CD4-positive, alpha-beta memory T cell (primary cell): ENCODE data around the gene KANK4. TPM values are rescaled to one million over a fixed set of nuclear protein-coding genes. Genes with fewer than 3 reads are reported as not detected.

ENCODE experiments used
- CTCF ChIA-PET: fragments of 350-600 bp; sonication (Branson Sonifier 250); formaldehyde crosslinking; loops from one replicate; lab custom pipeline; 2021; ENCODE audit warnings: inconsistent platforms; ENCODE audit not compliant: partially characterized antibody; lab: Charles Lee
- POLR2A ChIA-PET: fragments of 350-600 bp; sonication (Branson Sonifier 250); formaldehyde crosslinking; loops from one replicate; lab custom pipeline; 2021; ENCODE audit not compliant: partially characterized antibody; lab: Charles Lee
- DNase-seq, 5 donors: peaks; one replicate each; pipeline versions ENCODE4 v3.0.0 to v3.0.0-alpha.2; 2020 to 2022; ENCODE audit warnings: mixed read lengths in 1 of 5
- H3K27ac ChIP-seq: one replicate; pipeline ENCODE4 v1.7.0; 2013; ENCODE audit warnings: low read depth, low read length
- H3K27me3 ChIP-seq: 2 replicates; pipeline ENCODE4 v1.7.0; 2013; ENCODE audit warnings: mild to moderate bottlenecking, low read length, moderate library complexity; ENCODE audit not compliant: insufficient read depth
- H3K36me3 ChIP-seq: 2 replicates; pipeline ENCODE4 v1.7.0; 2013; ENCODE audit warnings: mild to moderate bottlenecking, low read length, moderate library complexity; ENCODE audit not compliant: insufficient read depth
- H3K4me1 ChIP-seq: 2 replicates; pipeline ENCODE4 v1.7.0; 2013; ENCODE audit warnings: mild to moderate bottlenecking, low read length, moderate library complexity; ENCODE audit not compliant: insufficient read depth
- H3K4me3 ChIP-seq, 2 donors: one replicate each; pipeline ENCODE4 v1.7.0; 2013; ENCODE audit warnings: low read length in 2 of 2, mild to moderate bottlenecking in 1 of 2
- H3K9me3 ChIP-seq, 2 donors: one replicate each; pipeline ENCODE4 v1.7.0; 2013; ENCODE audit warnings: low read length in 2 of 2, control low read depth in 1 of 2; ENCODE audit not compliant: control insufficient read depth in 1 of 2
- H3K27ac Mint-ChIP-seq, 7 donors: one replicate each; pipeline ENCODE4 v1.8.0; 2020 to 2021; ENCODE audit warnings: mixed read lengths in 7 of 7, mild to moderate bottlenecking in 6 of 7, inconsistent platforms in 3 of 7, moderate library complexity in 3 of 7
- H3K27me3 Mint-ChIP-seq, 2 donors: one replicate each; pipeline ENCODE4 v1.8.0; 2020 to 2021; ENCODE audit warnings: mixed read lengths in 2 of 2
- H3K36me3 Mint-ChIP-seq, 2 donors: one replicate each; pipeline ENCODE4 v1.8.0; 2020 to 2021; ENCODE audit warnings: mixed read lengths in 2 of 2, inconsistent platforms in 1 of 2, mild to moderate bottlenecking in 1 of 2
- H3K4me1 Mint-ChIP-seq, 4 donors: one replicate each; pipeline ENCODE4 v1.8.0; 2020 to 2021; ENCODE audit warnings: mixed read lengths in 4 of 4, mild to moderate bottlenecking in 1 of 4
- H3K4me3 Mint-ChIP-seq, 8 donors: one replicate each; pipeline ENCODE4 v1.8.0; 2020 to 2021; ENCODE audit warnings: mixed read lengths in 8 of 8, mild to moderate bottlenecking in 7 of 8, moderate library complexity in 6 of 8, inconsistent platforms in 3 of 8
- H3K9me3 Mint-ChIP-seq, 8 donors: one replicate each; pipeline ENCODE4 v1.8.0; 2020 to 2021; ENCODE audit warnings: mixed read lengths in 8 of 8, mild to moderate bottlenecking in 5 of 8, inconsistent platforms in 3 of 8, moderate library complexity in 1 of 8
- intact Hi-C: fragments of 100-400 bp; cut with micrococcal nuclease; formaldehyde crosslinking; loops from one replicate; pipeline ENCODE4 v1.15.1; 2023
- polyA plus RNA-seq, 2 donors: library from polyadenylated mRNA; unstranded; fragments of 300-500 nt; fragmentation: Illumina TruSeq; gene quantifications; one replicate each; pipeline ENCODE4 v1.2.3, GENCODE V29; 2021
- total RNA-seq, 2 experiments: library from RNA; stranded (reverse); gene quantifications; one replicate each; pipeline ENCODE4 v1.2.3, GENCODE V29; 2021

KANK4 gene
- total and polyA plus RNA-seq, 4 experiments from 2014 or later: not detected

DNA sequence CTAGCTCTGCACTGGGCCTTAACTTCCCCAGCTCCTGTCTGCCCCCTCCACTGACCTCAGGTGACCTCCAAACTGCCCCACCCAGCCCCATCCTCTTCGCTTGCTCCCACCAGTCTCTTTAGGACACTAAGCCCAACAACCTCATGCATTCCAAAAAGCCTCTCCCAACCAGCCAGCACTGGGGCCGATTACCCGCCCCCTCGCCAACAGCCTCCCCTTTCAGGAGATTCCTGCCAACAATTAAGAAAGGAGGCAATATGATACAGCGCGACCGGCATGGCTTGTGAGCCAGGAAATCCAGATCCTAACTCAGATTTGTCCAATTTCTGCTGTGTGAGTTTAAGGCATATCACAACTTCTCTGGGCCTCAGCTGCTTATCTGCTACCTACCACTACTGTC, 14.7 kb downstream of the KANK4 start:
- Histone ChIP-seq H3K27me3 (no peaks in the 10 kb centered on the region), H3K4me3 (no peak overlapping the region), H3K4me1 (no peaks in the 10 kb centered on the region), H3K36me3 (no peaks in the 10 kb centered on the region), H3K9me3 (no peaks in the 10 kb centered on the region), H3K27ac (no peak overlapping the region)
- intact Hi-C loops: no loop called here
- peaks cover 0 to 3% of the 10 kb centered on the region in 2 donors for H3K27me3 Mint-ChIP-seq
- no peak for DNase-seq
- H3K27ac Mint-ChIP-seq: no peak overlapping the region
- ChIA-PET POLR2A (no interaction called here), CTCF (no interaction called here)
- H3K36me3 Mint-ChIP-seq: no peaks in the 10 kb centered on the region
- no peak overlapping the region for H3K4me3 Mint-ChIP-seq
- no peaks in the 10 kb centered on the region for H3K9me3 Mint-ChIP-seq
- H3K4me1 Mint-ChIP-seq: no peaks in the 10 kb centered on the region

DNA sequence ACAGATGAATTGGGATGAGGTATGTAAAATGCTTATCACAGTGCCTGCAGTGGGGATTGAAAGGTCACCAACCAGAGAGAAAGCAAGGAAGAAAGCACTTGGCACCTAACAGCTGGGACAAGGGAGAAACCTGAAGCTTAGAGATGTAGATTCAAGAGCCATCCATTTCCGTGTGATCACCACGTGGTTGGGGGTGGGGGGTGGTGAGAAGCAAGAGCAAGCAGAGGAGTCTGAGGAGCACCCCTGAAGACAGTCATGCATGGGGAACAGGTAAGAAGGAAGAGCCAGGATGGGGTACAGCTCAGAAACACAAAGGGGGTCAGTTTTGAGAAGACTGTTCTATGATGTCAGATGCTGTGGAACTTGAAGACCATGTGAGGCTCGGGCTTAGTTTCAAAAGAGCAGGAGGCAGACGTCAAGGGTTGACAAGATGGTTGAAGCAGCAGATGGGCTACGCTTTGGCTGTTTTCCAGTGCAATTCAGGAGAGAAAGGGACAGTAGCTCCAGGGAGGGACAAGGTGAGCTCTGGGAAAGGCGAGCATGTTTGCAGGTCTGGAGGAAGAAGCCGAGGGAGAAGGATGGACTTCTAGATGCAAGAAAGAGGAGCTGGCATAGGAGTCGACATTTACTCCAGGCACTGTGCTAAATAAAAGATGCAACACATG, 17.4 kb downstream of the KANK4 start:
- CTCF ChIA-PET: interaction anchor here (1.0 kb wide), 1 partner anchor 15 kb away, joined by 3 read pairs; no protein-coding TSS in a partner anchor

DNA sequence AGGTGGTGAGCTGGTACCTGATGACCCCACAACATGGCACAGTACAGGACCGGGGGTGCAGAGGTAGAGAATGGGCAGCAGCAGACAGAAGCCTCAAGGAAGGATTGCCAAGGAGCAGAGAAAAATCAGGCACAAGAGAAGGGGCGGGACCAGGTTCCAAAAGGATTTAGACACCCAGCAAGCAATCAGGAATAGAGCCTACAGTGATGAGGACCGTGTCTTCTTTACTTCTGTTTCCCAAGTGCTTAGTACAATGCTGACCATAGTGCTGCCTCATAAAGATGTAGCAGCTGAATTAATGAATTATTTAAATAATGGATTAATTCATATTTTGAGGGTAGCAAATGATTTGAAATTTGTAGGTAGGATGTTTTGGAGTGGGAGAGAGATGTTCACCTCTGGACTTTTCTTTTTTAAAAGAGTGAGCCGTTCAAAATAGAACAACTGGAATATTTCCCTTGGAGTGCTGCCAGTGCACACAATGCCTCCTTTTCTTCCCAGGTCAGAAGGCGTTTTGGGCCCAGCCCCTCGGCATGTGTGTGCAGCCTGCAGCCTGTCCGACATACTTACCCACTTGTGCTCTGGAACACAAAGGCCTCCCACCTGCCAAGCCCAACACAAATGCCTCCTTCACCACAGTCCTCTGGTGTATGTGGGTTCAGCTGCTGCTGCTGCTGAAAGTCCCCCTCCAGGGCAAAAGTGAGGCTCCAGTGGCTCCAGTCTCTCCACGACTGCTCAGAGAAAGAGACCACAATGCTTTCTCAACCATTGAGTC, 19.6 kb downstream of the KANK4 start:
- Histone ChIP-seq H3K9me3 (no peaks in the 10 kb centered on the region), H3K4me3 (no peak overlapping the region), H3K4me1 (peaks cover 11% of the 10 kb centered on the region), H3K27ac (no peak overlapping the region), H3K36me3 (no peaks in the 10 kb centered on the region), H3K27me3 (no peaks in the 10 kb centered on the region)
- H3K4me3 Mint-ChIP-seq: no peak overlapping the region
- no peaks in the 10 kb centered on the region for H3K9me3 Mint-ChIP-seq
- POLR2A ChIA-PET: no interaction called here
- H3K4me1 Mint-ChIP-seq: peaks cover 7 to 12% (median 10%) of the 10 kb centered on the region in 4 donors
- no peak for DNase-seq
- H3K27me3 Mint-ChIP-seq: peaks cover 0 to 11% of the 10 kb centered on the region in 2 donors
- CTCF ChIA-PET: no interaction called here
- no peaks in the 10 kb centered on the region for H3K36me3 Mint-ChIP-seq
- intact Hi-C loops: no loop called here
- no peak overlapping the region for H3K27ac Mint-ChIP-seq

More for the DNA sequence above, 17.4 kb downstream of the KANK4 start:
- H3K4me1 ChIP-seq: no peaks in the 10 kb centered on the region
- no peaks in the 10 kb centered on the region for H3K9me3 ChIP-seq
- no peaks in the 10 kb centered on the region for H3K36me3 Mint-ChIP-seq
- no peak overlapping the region for H3K27ac Mint-ChIP-seq
- H3K27me3 ChIP-seq: no peaks in the 10 kb centered on the region
- H3K4me3 ChIP-seq: no peak overlapping the region
- no peak overlapping the region for H3K4me3 Mint-ChIP-seq
- no peaks in the 10 kb centered on the region for H3K36me3 ChIP-seq
- no peak overlapping the region for H3K27ac ChIP-seq
- intact Hi-C loops: no loop called here
- H3K27me3 Mint-ChIP-seq: peaks cover 0 to 5% of the 10 kb centered on the region in 2 donors
- no peak for DNase-seq
- H3K9me3 Mint-ChIP-seq: no peaks in the 10 kb centered on the region
- POLR2A ChIA-PET: no interaction called here
- no peaks in the 10 kb centered on the region for H3K4me1 Mint-ChIP-seq

DNA sequence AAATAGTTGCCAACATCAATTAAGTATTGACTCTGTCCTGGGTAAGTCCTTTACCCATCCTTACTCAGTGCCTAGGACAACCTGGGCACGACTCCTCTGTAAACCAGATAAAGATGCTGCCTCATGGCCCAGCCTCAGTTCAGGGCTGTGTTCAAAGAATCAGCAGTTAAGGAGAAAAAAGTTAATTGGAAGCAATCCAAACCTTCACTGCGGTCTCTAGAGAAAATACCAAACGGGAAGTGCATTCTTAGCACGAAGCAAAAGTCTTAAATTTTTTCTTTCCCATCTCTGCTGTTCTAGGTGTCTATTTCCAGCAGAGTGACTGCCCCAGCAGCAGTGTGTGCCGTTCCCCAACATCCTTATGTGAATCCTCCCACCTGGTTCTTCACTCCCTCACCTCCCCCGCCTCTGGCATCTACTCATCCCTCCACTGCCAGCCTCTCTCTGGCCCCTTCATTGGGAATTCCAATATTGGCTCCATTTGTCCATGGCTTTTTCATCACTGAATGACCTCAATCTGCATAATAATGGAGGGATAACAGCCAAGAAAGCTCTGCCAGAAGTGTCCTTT, 23.2 kb downstream of the KANK4 start:
- Histone ChIP-seq H3K4me1 (peaks cover 11% of the 10 kb centered on the region), H3K36me3 (no peaks in the 10 kb centered on the region), H3K4me3 (no peak overlapping the region), H3K9me3 (no peaks in the 10 kb centered on the region), H3K27ac (no peak overlapping the region), H3K27me3 (no peaks in the 10 kb centered on the region)
- Mint-ChIP-seq H3K4me3 (peak overlapping the region in 4 of 8 donors; percentile 1 to 70 (median 44)), H3K27ac (no peak overlapping the region), H3K9me3 (no peaks in the 10 kb centered on the region), H3K36me3 (no peaks in the 10 kb centered on the region), H3K4me1 (peaks cover 7 to 12% (median 10%) of the 10 kb centered on the region in 4 donors), H3K27me3 (peaks cover 0 to 18% of the 10 kb centered on the region in 2 donors)
- ChIA-PET CTCF (no interaction called here), POLR2A (no interaction called here)
- DNase-seq: peak in 4 of 5 donors; percentile 2 to 31 (median 26)
- intact Hi-C loops: loop anchor here (2.0 kb wide), 1 partner anchor 23 kb away; no protein-coding TSS in a partner anchor

DNA sequence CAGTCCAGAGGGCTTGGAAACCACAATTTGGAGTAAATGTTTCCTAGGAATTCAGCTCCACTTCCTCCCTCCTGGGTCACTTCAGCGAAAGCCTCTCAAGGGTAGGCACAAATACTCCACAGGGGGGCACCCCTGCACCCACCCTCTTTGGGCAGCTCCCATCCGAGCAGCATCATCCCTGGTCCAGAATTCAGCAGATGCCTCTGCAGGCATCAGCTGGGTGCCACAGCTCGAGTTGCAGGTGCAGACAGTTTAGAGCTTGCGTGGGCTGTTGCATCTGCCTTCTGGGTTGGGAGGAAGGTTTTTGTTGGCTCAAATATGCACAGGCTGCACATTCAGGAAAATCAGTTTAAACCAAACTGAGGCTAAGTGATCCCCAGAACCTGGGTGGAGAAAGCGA, 25.0 kb downstream of the KANK4 start:
- no peak for DNase-seq
- peaks cover 7 to 12% (median 10%) of the 10 kb centered on the region in 4 donors for H3K4me1 Mint-ChIP-seq
- H3K4me3 Mint-ChIP-seq: no peak overlapping the region
- H3K9me3 Mint-ChIP-seq: no peaks in the 10 kb centered on the region
- no peak overlapping the region for H3K27ac ChIP-seq
- peaks cover 11% of the 10 kb centered on the region for H3K4me1 ChIP-seq
- no peaks in the 10 kb centered on the region for H3K36me3 ChIP-seq
- POLR2A ChIA-PET: no interaction called here
- CTCF ChIA-PET: interaction anchor here (2.7 kb wide), 1 partner anchor 10 kb away, joined by 8 read pairs; no protein-coding TSS in a partner anchor
- no peak overlapping the region for H3K4me3 ChIP-seq
- H3K27ac Mint-ChIP-seq: no peak overlapping the region
- no peaks in the 10 kb centered on the region for H3K27me3 ChIP-seq
- no peaks in the 10 kb centered on the region for H3K9me3 ChIP-seq
- H3K36me3 Mint-ChIP-seq: no peaks in the 10 kb centered on the region
- H3K27me3 Mint-ChIP-seq: peaks cover 2 to 17% of the 10 kb centered on the region in 2 donors
- intact Hi-C loops: no loop called here

DNA sequence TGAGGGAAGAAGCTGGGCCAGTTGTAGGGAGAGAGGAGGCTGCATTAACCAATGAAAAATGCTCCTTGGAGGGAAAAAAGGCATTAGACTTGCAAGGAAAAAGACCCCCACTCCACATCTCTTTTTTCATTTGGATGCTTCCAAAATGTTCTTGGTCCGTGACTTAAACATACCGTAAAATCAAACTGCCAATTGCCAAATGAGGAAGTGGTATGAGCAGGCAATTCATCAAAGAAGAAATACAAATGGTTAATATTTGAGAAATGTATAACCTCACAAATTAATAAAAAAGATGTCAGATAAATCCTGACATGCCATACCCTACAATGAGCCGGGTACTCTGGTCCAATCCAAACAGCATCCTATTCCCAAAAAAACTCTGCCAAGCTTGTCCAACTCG, 30.6 kb downstream of the KANK4 start:
- H3K4me1 Mint-ChIP-seq: peaks cover 0 to 4% (median 0%) of the 10 kb centered on the region in 4 donors
- intact Hi-C loops: no loop called here
- peaks cover 21 to 23% of the 10 kb centered on the region in 2 donors for H3K27me3 Mint-ChIP-seq

DNA sequence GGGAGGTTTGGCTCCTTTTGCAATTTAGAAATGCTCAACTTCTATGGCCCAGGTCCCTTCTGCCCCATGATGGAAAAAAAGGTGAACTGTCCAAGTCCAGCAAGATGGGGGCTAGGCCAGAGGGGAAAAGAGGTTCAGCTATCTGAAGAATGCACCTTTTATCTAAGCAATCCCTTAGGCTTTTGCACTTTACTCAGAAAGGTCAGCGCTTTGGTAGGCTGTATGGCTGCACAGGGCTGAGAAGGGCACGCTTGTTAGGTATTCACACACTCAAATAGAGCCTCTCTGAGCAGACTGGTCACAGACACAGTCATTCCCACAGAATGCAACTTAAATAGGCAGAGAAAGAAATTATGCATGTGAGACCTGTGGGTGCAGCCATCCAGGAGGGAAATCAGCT, 31.0 kb downstream of the KANK4 start:
- Histone ChIP-seq H3K4me1 (no peaks in the 10 kb centered on the region), H3K4me3 (no peak overlapping the region), H3K27ac (no peak overlapping the region), H3K9me3 (no peaks in the 10 kb centered on the region), H3K27me3 (peaks cover 4% of the 10 kb centered on the region), H3K36me3 (no peaks in the 10 kb centered on the region)
- ChIA-PET POLR2A (no interaction called here), CTCF (no interaction called here)
- no peak overlapping the region for H3K27ac Mint-ChIP-seq
- DNase-seq: no peak
- H3K4me3 Mint-ChIP-seq: no peak overlapping the region
- no peaks in the 10 kb centered on the region for H3K9me3 Mint-ChIP-seq
- intact Hi-C loops: no loop called here
- peaks cover 0 to 4% (median 0%) of the 10 kb centered on the region in 4 donors for H3K4me1 Mint-ChIP-seq
- no peaks in the 10 kb centered on the region for H3K36me3 Mint-ChIP-seq
- peaks cover 21 to 26% of the 10 kb centered on the region in 2 donors for H3K27me3 Mint-ChIP-seq

More for the DNA sequence above, 30.6 kb downstream of the KANK4 start:
- DNase-seq: no peak
- Histone ChIP-seq H3K9me3 (no peaks in the 10 kb centered on the region), H3K4me3 (no peak overlapping the region), H3K27ac (no peak overlapping the region), H3K4me1 (no peaks in the 10 kb centered on the region), H3K27me3 (peaks cover 4% of the 10 kb centered on the region), H3K36me3 (no peaks in the 10 kb centered on the region)
- Mint-ChIP-seq H3K9me3 (no peaks in the 10 kb centered on the region), H3K4me3 (no peak overlapping the region), H3K27ac (no peak overlapping the region), H3K36me3 (no peaks in the 10 kb centered on the region)
- ChIA-PET CTCF (no interaction called here), POLR2A (no interaction called here)
